Osteoblast (primary cell): ENCODE results near the gene IL1F10. TPM values are rescaled to one million over a fixed set of nuclear protein-coding genes. Genes with fewer than 3 reads are reported as not detected.

Source experiments
- DNase-seq: peaks from one replicate; pipeline ENCODE4 v3.0.0; 2011; ENCODE audit warnings: low spot score, mixed read lengths; ENCODE audit not compliant: insufficient read length; ENCODE audit errors: missing footprints
- H2AFZ ChIP-seq: 2 replicates; pipeline ENCODE4 v1.6.0; 2011; ENCODE audit warnings: mild to moderate bottlenecking, low read length
- H3K27ac ChIP-seq: 2 replicates; pipeline ENCODE4 v1.5.1; 2011; ENCODE audit warnings: mild to moderate bottlenecking, low read depth, low read length, moderate library complexity
- H3K27me3 ChIP-seq: 2 replicates; pipeline ENCODE4 v1.6.0; 2012; ENCODE audit warnings: mild to moderate bottlenecking, control low read depth, inconsistent platforms, low read length, moderate library complexity; ENCODE audit not compliant: insufficient read depth
- H3K36me3 ChIP-seq: 2 replicates; pipeline ENCODE4 v1.5.1; 2011; ENCODE audit warnings: mild to moderate bottlenecking, low read length, control low read depth, moderate library complexity; ENCODE audit not compliant: insufficient read depth
- H3K4me1 ChIP-seq: 2 replicates; pipeline ENCODE4 v1.5.1; 2011; ENCODE audit warnings: mild to moderate bottlenecking, low read length, control low read depth, moderate library complexity; ENCODE audit not compliant: insufficient read depth
- H3K4me2 ChIP-seq: 2 replicates; pipeline ENCODE4 v1.6.0; 2011; ENCODE audit warnings: mild to moderate bottlenecking, low read length; ENCODE audit not compliant: insufficient read depth
- H3K4me3 ChIP-seq: fragments of 200-600 bp; sonication (generic); 3 replicates; pipeline ENCODE4 v1.5.1; 2012; ENCODE audit warnings: mild to moderate bottlenecking, low read length, inconsistent platforms; ENCODE audit not compliant: insufficient read depth
- H3K79me2 ChIP-seq: 2 replicates; pipeline ENCODE4 v1.6.0; 2012; ENCODE audit warnings: mild to moderate bottlenecking, low read length, control low read depth, inconsistent platforms; ENCODE audit not compliant: insufficient read depth
- H3K9me3 ChIP-seq: 2 replicates; pipeline ENCODE4 v1.5.1; 2011; ENCODE audit warnings: low read depth, low read length, control low read depth
- H4K20me1 ChIP-seq: 2 replicates; pipeline ENCODE4 v1.6.0; 2012; ENCODE audit warnings: mild to moderate bottlenecking, low read length, control low read depth; ENCODE audit not compliant: insufficient read depth
- total RNA-seq: library from RNA; depleted of rRNA; stranded (reverse); fragments of >200 nt; gene quantifications from 2 replicates; pipeline ENCODE4 v1.2.3, GENCODE V29; 2012
- TF ChIP-seq, protein P1 (sequence below): IDR thresholded peaks from 2 replicates; pipeline ENCODE4 v1.5.1; 2011; ENCODE audit warnings: mild to moderate bottlenecking, low read depth, low read length, moderate library complexity; ENCODE audit errors: extremely low read depth

Gene IL1F10
- total RNA-seq, 1 donor: not detected

DNA sequence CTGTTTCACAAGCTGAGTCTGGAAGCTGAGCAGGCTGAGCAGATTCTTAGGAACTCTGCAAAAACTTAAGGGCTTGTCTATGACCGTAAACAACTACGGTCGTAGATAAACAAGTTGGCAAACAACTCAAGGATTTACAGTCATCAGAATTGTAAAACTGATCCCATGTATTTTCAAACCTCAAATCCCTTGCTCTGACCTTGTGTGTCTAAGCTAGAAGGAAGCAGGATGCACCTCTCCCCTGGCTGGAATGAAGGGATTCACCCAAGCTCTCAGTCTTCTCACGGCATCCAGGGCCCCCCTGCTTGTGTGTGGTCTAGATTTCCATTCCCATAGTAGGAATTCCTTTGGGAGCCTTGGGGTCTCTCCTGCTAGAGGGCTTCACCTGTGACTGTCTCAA is 47.2 kb downstream of the IL1F10 start:
- Histone ChIP-seq H3K36me3 (no peaks in the 10 kb centered on the region), H3K9me3 (no peaks in the 10 kb centered on the region), H3K4me2 (no peak overlapping the region), H3K27me3 (peaks cover 10% of the 10 kb centered on the region), H3K4me3 (no peak overlapping the region), H3K79me2 (no peaks in the 10 kb centered on the region), H2AFZ (no peak overlapping the region), H3K4me1 (peaks cover 4% of the 10 kb centered on the region), H3K27ac (no peak overlapping the region), H4K20me1 (no peaks in the 10 kb centered on the region)
- no peak for DNase-seq
- TF ChIP-seq, protein P1, sequence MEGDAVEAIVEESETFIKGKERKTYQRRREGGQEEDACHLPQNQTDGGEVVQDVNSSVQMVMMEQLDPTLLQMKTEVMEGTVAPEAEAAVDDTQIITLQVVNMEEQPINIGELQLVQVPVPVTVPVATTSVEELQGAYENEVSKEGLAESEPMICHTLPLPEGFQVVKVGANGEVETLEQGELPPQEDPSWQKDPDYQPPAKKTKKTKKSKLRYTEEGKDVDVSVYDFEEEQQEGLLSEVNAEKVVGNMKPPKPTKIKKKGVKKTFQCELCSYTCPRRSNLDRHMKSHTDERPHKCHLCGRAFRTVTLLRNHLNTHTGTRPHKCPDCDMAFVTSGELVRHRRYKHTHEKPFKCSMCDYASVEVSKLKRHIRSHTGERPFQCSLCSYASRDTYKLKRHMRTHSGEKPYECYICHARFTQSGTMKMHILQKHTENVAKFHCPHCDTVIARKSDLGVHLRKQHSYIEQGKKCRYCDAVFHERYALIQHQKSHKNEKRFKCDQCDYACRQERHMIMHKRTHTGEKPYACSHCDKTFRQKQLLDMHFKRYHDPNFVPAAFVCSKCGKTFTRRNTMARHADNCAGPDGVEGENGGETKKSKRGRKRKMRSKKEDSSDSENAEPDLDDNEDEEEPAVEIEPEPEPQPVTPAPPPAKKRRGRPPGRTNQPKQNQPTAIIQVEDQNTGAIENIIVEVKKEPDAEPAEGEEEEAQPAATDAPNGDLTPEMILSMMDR: no peak

DNA sequence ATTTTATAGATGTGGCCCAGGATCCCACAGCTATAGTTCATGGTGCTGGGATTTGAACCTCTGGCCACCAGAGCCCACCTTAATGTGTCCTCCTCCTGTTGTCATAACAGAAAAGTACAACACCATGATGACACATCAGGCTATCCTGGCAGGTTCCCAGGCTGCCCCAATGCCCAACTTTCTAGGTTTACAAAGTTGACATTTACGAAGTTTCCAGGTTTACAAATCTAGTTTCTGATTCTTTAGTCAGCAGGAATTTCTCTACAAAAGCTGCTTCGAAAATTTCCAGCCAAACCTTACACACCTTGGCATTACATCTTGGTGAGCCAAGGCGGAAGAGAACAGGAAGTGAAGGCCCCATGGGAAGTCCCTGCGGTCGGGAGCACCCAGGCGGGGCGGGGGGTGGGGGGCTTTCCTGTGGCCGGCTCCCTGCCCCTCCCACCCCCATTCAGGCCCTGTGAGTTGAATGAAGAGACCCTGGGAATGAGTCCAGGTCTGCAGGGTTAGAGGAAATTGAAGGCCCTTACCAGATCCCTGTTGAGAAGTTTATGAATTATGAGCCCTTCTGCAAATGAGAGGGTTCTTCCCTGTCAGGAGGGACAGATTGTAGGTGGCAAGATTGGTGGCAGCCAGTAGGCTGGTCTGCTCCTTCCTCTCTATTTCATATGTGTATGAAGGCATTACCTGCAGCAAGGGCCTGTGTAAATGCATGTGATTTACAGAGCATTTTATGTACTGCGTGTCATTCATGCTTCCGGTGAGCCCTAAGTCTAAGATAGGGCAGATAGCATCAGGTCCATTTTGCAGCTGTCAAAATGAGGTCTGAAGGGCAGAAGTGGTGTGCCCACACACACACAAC is 48.6 kb downstream of the IL1F10 start:
- no peaks in the 10 kb centered on the region for H4K20me1 ChIP-seq
- H3K27ac ChIP-seq: no peak overlapping the region
- no peaks in the 10 kb centered on the region for H3K9me3 ChIP-seq
- no peak overlapping the region for H2AFZ ChIP-seq
- peaks cover 4% of the 10 kb centered on the region for H3K4me1 ChIP-seq
- no peaks in the 10 kb centered on the region for H3K79me2 ChIP-seq
- DNase-seq: no peak
- H3K36me3 ChIP-seq: no peaks in the 10 kb centered on the region
- H3K4me2 ChIP-seq: no peak overlapping the region
- H3K27me3 ChIP-seq: peaks cover 17% of the 10 kb centered on the region
- TF ChIP-seq, protein P1: no peak
- H3K4me3 ChIP-seq: no peak overlapping the region

DNA sequence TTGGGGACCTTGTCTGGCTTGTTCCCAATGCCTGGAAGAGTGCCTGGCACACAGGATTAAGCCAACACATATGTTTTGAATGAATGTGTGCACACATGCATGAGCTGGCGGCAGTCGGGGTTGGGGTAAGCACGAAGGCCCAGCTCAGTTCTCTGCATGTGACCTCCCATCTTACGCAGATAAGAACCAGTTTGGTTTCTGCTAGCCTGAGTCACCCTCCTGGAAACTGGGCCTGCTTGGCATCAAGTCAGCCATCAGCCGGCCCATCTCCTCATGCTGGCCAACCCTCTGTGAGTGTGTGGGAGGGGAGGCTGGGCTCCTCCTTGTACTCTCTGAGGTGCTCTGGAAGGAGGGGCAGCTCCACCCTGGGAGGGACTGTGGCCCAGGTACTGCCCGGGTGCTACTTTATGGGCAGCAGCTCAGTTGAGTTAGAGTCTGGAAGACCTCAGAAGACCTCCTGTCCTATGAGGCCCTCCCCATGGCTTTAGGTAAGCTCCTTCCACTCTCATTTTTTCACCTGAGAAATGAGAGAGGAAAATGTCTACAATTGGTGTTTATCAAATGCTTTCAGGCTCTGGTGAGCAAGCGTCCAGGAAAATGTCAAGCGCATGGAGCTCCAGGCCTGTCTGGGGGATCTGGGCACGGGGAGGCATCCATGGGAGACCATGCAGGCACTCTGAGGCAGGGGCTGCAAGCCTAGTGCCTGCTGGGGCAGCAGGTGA is 49.9 kb downstream of the IL1F10 start:
- H3K27ac ChIP-seq: peak overlapping the region; percentile 15
- H4K20me1 ChIP-seq: no peaks in the 10 kb centered on the region
- no peaks in the 10 kb centered on the region for H3K79me2 ChIP-seq
- H3K4me2 ChIP-seq: no peak overlapping the region
- no peaks in the 10 kb centered on the region for H3K36me3 ChIP-seq
- no peak overlapping the region for H3K4me3 ChIP-seq
- no peak for DNase-seq
- TF ChIP-seq, protein P1: no peak
- H3K9me3 ChIP-seq: no peaks in the 10 kb centered on the region
- H2AFZ ChIP-seq: no peak overlapping the region
- H3K4me1 ChIP-seq: peaks cover 4% of the 10 kb centered on the region
- H3K27me3 ChIP-seq: peaks cover 28% of the 10 kb centered on the region

DNA sequence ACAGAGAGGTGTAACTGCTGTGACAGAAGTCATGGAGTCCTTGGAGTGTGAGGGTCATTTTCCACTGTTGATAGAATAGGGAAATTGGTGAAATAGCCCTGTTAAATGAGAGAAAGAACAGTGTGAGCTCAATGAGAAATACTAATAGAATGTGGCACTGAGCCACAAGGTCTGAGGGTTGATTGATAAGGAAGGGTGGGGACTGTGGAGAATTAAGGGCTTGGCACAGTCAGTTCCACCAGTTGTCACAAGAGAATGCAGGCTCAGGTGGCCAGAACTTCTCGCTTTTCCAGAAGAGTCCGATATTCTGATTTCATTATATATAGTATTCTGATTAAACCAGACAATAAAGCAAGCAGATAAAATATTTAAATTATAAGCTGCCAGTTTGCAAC is 50.5 kb downstream of the IL1F10 start:
- no peak overlapping the region for H2AFZ ChIP-seq
- H3K27ac ChIP-seq: no peak overlapping the region
- DNase-seq: no peak
- H3K4me2 ChIP-seq: no peak overlapping the region
- no peaks in the 10 kb centered on the region for H3K9me3 ChIP-seq
- no peaks in the 10 kb centered on the region for H3K36me3 ChIP-seq
- H3K27me3 ChIP-seq: peaks cover 27% of the 10 kb centered on the region
- H4K20me1 ChIP-seq: no peaks in the 10 kb centered on the region
- TF ChIP-seq, protein P1: no peak
- H3K4me3 ChIP-seq: no peak overlapping the region
- H3K79me2 ChIP-seq: no peaks in the 10 kb centered on the region
- H3K4me1 ChIP-seq: peaks cover 4% of the 10 kb centered on the region
